ENCODE data around the gene FALEC. TPM values are rescaled to one million over a fixed set of nuclear protein-coding genes. Genes with fewer than 3 reads are reported as not detected.

Gene FALEC
- total and polyA plus RNA-seq, 9 of the 15 experiments (the other 6 are each of a cell fraction or from before 2014, with no cell fraction given) = 0.15 to 1.8 (median 0.53) TPM; not detected in 5

DNA sequence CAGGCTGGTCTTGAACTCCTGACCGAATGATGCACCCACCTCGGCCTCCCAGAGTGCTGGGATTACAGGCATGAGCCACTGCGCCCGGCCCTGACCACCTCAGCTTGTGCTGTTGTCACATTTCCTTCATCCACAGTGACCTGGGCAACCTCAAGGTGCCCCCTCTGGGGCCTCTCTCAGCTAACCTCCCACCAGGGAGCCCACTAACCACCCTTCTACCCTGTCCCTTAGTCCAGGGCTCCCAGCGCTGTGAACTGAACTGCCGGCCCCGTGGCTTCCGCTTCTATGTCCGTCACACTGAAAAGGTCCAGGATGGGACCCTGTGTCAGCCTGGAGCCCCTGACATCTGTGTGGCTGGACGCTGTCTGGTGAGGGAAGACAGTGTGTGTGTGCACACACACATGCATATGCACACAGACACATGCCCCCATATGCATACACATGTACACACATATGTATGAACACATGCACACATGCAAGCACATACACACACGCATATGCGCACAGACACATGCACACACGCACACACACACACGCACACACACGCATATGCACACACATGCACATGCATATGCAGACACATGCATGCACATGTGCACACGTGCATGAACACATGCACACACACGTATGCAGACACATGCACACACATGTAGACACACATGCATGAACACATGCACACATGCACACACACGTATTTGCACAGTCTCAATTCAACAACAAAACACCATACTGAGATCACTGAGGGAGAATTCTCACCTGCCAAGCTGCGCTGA, 39.8 kb downstream of the FALEC start:
- Histone ChIP-seq H3K4me3 (no peak overlapping the region), H3K9me1 (ENCODE audit: control insufficient read depth, insufficient read depth, low read length) (no peaks in the 10 kb centered on the region), H3K9ac (ENCODE audit: insufficient read depth in 1 of 2, low read depth in 2 of 2, low read length in 2 of 2) (no peak overlapping the region), H2AFZ (ENCODE audit: low read depth, low read length) (no peak overlapping the region), H4K20me1 (replicated peaks; ENCODE audit: control insufficient read depth, insufficient read depth, low read length) (peaks cover 18% of the 10 kb centered on the region), H3K4me2 (ENCODE audit: insufficient read depth, low read length) (no peak overlapping the region), H3K36me3 (ENCODE audit: control insufficient read depth, insufficient read depth, low read length) (peaks cover 85% of the 10 kb centered on the region), H3K4me1 (replicated peaks in 1 of 2; ENCODE audit: control insufficient read depth in 2 of 2, insufficient read depth in 2 of 2, low read length in 2 of 2) (peaks cover 37 to 85% of the 10 kb centered on the region in 2 experiments), H3K27ac (ENCODE audit: extremely low read depth, low read depth, low read length) (no peak overlapping the region; the same call in 2 of the 3 replicates), H3K9me3 (replicated peaks; ENCODE audit: control insufficient read depth, insufficient read depth, low read depth, low read length) (no peaks in the 10 kb centered on the region), H3K79me2 (ENCODE audit: control insufficient read depth, insufficient read depth, low read length) (peaks cover 66% of the 10 kb centered on the region), H3K27me3 (ENCODE audit: control insufficient read depth in 2 of 2, insufficient read depth in 2 of 2, low read length in 2 of 2) (no peaks in the 10 kb centered on the region)
- FAIRE-seq = no peak
- ATAC-seq = no peak
- in situ Hi-C loops (cut with MboI) (no loop called here), intact Hi-C loops (cut with micrococcal nuclease) (no loop called here)
- CTCF ChIA-PET (ENCODE audit: low intra/inter-chr PET ratio) = no interaction called here
- BruUV-seq (replicated peaks) = no TSS peak
- WGBS (ENCODE audit: insufficient coverage, low coverage, missing lambda C conversion rate) = 92% methylated on average over 17 of the region's 19 CpGs
- POLR2A ChIA-PET = interaction anchor here (0.6 to 2.3 kb wide), 4 partner anchors 8 to 40 kb away, joined by 3 to 12 read pairs (median 6); partner anchors contain the start of genes FALEC and MCL1
- no peak for DNase-seq (ENCODE audit: extremely low read depth in 1 of 4, low spot score in 3 of 4)
- TF ChIP-seq CCAR2 (IDR thresholded peaks at IDR 0.05; ENCODE audit: low read depth, low read length) = 0 out of 2 replicates have a peak, but pooled peaks have one; percentile 68
- TF ChIP-seq, protein P1, sequence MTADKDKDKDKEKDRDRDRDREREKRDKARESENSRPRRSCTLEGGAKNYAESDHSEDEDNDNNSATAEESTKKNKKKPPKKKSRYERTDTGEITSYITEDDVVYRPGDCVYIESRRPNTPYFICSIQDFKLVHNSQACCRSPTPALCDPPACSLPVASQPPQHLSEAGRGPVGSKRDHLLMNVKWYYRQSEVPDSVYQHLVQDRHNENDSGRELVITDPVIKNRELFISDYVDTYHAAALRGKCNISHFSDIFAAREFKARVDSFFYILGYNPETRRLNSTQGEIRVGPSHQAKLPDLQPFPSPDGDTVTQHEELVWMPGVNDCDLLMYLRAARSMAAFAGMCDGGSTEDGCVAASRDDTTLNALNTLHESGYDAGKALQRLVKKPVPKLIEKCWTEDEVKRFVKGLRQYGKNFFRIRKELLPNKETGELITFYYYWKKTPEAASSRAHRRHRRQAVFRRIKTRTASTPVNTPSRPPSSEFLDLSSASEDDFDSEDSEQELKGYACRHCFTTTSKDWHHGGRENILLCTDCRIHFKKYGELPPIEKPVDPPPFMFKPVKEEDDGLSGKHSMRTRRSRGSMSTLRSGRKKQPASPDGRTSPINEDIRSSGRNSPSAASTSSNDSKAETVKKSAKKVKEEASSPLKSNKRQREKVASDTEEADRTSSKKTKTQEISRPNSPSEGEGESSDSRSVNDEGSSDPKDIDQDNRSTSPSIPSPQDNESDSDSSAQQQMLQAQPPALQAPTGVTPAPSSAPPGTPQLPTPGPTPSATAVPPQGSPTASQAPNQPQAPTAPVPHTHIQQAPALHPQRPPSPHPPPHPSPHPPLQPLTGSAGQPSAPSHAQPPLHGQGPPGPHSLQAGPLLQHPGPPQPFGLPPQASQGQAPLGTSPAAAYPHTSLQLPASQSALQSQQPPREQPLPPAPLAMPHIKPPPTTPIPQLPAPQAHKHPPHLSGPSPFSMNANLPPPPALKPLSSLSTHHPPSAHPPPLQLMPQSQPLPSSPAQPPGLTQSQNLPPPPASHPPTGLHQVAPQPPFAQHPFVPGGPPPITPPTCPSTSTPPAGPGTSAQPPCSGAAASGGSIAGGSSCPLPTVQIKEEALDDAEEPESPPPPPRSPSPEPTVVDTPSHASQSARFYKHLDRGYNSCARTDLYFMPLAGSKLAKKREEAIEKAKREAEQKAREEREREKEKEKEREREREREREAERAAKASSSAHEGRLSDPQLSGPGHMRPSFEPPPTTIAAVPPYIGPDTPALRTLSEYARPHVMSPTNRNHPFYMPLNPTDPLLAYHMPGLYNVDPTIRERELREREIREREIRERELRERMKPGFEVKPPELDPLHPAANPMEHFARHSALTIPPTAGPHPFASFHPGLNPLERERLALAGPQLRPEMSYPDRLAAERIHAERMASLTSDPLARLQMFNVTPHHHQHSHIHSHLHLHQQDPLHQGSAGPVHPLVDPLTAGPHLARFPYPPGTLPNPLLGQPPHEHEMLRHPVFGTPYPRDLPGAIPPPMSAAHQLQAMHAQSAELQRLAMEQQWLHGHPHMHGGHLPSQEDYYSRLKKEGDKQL (CRISPR knock-in tag; IDR thresholded peaks at IDR 0.05; ENCODE audit: borderline replicate concordance) = no peak
- peak; percentile 58 for TF ChIP-seq POLR2A (conservative IDR thresholded peaks at IDR 0.05)
- TF ChIP-seq SUPT5H (IDR thresholded peaks at IDR 0.05) = peak; percentile 75
- peak; percentile 81 for TF ChIP-seq MAX (CRISPR knock-in tag; IDR thresholded peaks at IDR 0.05)
- no peak for TF ChIP-seq ATF4 (CRISPR knock-in tag; IDR thresholded peaks at IDR 0.05)
- 0 out of 4 replicates have a peak, but pooled peaks of 1 of the 2 experiments have one; percentile 23 for TF ChIP-seq FOXA3 (CRISPR knock-in tag; conservative IDR thresholded peaks at IDR 0.05 in 1 of 2, IDR thresholded peaks at IDR 0.05 in 1 of 2)
- no peak for TF ChIP-seq MXD1 (CRISPR knock-in tag; IDR thresholded peaks at IDR 0.05; ENCODE audit: borderline replicate concordance, poor library complexity, severe bottlenecking)
- peak; percentile 42 for TF ChIP-seq POLR2B (IDR thresholded peaks at IDR 0.05; ENCODE audit: low read depth, partially characterized antibody)
- TF ChIP-seq POLR2AphosphoS5 (IDR thresholded peaks at IDR 0.05; ENCODE audit: control insufficient read depth, insufficient read depth, low read depth, low read length) = peak; percentile 37; the same call in 1 of the 2 replicates
- no peak for TF ChIP-seq MCM3 (IDR thresholded peaks at IDR 0.05)
- peak; percentile 66; the same call in 1 of the 2 replicates for TF ChIP-seq POLR2AphosphoS2 (IDR thresholded peaks at IDR 0.05; ENCODE audit: low read length)
- TF ChIP-seq NCOA2 (IDR thresholded peaks at IDR 0.05; ENCODE audit: partially characterized antibody in 2 of 2) = no peak
- no peak for TF ChIP-seq SMAD2 (IDR thresholded peaks at IDR 0.05; ENCODE audit: low read depth, low read length)

All from K562 (cell line).